GM12891 (cell line): ENCODE data around the gene TRIM59.

ENCODE experiments used
- POLR2A ChIP-seq: IDR thresholded peaks from 2 replicates; pipeline ENCODE4 v1.6.1; 2011; ENCODE audit warnings: low read depth, low read length, control low read depth
- POLR2AphosphoS5 ChIP-seq: IDR thresholded peaks from 2 replicates; pipeline ENCODE4 v1.6.1; 2011; ENCODE audit warnings: low read depth, low read length, control low read depth
- POU2F2 ChIP-seq: IDR thresholded peaks from 2 replicates; pipeline ENCODE4 v1.6.1; 2011; ENCODE audit warnings: low read depth, mild to moderate bottlenecking, control low read depth, low read length, moderate library complexity
- SPI1 ChIP-seq: IDR thresholded peaks from 2 replicates; pipeline ENCODE4 v1.6.1; 2011; ENCODE audit warnings: low read depth, low read length, control low read depth

GRCh38 chr3:160464321-160464720 is 14.7 kb upstream of the TRIM59 start:
- no peak for TF ChIP-seq POLR2A
- no peak for TF ChIP-seq POLR2AphosphoS5
- TF ChIP-seq SPI1: no peak
- TF ChIP-seq POU2F2: no peak
